ENCODE data around the gene AATK. TPM values are rescaled to one million over a fixed set of nuclear protein-coding genes. Genes with fewer than 3 reads are reported as not detected.

Gene AATK
- total and polyA plus RNA-seq, 9 of the 15 experiments (the other 6 are each of a cell fraction or from before 2014, with no cell fraction given) = 0.11 to 0.55 (median 0.38) TPM; not detected in 5

DNA sequence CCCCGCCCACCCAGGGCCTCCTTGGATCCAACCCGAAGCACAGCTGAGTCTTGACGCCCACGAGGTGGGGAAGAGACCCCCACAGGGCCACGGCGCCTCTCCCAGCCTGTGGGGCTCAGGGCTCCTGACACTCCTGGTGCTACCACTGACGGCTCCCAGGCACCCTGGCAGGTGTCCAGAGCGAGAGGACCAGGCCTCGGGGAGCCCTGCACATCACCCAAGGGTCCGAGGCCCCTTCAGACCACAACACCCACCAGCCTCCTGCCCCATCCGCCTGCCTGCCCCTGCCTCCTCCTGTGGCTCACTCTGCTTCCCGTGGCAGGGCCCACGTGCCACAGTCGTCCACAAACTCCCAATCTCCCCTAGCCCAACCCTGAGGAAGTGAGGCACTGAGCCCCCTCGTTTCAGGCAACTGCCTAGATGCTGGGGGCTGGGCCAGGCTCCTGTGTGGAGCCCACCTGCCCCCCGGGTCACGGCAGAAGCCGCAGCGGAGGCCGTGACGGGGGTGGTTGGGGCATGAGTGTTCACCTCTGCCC lies 28.3 kb upstream of the AATK start:
- in situ Hi-C loops (cut with MboI) (no loop called here), intact Hi-C loops (cut with micrococcal nuclease) (no loop called here)
- 89% methylated on average over 13 of the region's 21 CpGs for WGBS (ENCODE audit: insufficient coverage, low coverage, missing lambda C conversion rate)
- TF ChIP-seq RBFOX2 (IDR thresholded peaks at IDR 0.05; ENCODE audit: low read depth, low read length) (peak; percentile 6; the same call in 1 of the 2 replicates), L3MBTL2 (IDR thresholded peaks at IDR 0.05) (peak; percentile 58; the same call in 1 of the 2 replicates), ADNP (tag; IDR thresholded peaks at IDR 0.05) (no peak), HMGN3 (IDR thresholded peaks at IDR 0.05; ENCODE audit: borderline replicate concordance, extremely low read depth, insufficient read length, low read depth, low read length) (peak; percentile 6), NR2C2 (CRISPR knock-in tag; IDR thresholded peaks at IDR 0.05) (no peak), NR2C2 (tag; IDR thresholded peaks at IDR 0.05) (no peak), GTF2A2 (tag; IDR thresholded peaks at IDR 0.05) (no peak)
- TF ChIP-seq, protein P1, sequence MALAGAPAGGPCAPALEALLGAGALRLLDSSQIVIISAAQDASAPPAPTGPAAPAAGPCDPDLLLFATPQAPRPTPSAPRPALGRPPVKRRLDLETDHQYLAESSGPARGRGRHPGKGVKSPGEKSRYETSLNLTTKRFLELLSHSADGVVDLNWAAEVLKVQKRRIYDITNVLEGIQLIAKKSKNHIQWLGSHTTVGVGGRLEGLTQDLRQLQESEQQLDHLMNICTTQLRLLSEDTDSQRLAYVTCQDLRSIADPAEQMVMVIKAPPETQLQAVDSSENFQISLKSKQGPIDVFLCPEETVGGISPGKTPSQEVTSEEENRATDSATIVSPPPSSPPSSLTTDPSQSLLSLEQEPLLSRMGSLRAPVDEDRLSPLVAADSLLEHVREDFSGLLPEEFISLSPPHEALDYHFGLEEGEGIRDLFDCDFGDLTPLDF (CRISPR knock-in tag; IDR thresholded peaks at IDR 0.05) = no peak
- TF ChIP-seq, protein P2, sequence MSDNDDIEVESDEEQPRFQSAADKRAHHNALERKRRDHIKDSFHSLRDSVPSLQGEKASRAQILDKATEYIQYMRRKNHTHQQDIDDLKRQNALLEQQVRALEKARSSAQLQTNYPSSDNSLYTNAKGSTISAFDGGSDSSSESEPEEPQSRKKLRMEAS (CRISPR knock-in tag; IDR thresholded peaks at IDR 0.05) = peak; percentile 0; the same call in 1 of the 2 replicates
- TF ChIP-seq, protein P3, sequence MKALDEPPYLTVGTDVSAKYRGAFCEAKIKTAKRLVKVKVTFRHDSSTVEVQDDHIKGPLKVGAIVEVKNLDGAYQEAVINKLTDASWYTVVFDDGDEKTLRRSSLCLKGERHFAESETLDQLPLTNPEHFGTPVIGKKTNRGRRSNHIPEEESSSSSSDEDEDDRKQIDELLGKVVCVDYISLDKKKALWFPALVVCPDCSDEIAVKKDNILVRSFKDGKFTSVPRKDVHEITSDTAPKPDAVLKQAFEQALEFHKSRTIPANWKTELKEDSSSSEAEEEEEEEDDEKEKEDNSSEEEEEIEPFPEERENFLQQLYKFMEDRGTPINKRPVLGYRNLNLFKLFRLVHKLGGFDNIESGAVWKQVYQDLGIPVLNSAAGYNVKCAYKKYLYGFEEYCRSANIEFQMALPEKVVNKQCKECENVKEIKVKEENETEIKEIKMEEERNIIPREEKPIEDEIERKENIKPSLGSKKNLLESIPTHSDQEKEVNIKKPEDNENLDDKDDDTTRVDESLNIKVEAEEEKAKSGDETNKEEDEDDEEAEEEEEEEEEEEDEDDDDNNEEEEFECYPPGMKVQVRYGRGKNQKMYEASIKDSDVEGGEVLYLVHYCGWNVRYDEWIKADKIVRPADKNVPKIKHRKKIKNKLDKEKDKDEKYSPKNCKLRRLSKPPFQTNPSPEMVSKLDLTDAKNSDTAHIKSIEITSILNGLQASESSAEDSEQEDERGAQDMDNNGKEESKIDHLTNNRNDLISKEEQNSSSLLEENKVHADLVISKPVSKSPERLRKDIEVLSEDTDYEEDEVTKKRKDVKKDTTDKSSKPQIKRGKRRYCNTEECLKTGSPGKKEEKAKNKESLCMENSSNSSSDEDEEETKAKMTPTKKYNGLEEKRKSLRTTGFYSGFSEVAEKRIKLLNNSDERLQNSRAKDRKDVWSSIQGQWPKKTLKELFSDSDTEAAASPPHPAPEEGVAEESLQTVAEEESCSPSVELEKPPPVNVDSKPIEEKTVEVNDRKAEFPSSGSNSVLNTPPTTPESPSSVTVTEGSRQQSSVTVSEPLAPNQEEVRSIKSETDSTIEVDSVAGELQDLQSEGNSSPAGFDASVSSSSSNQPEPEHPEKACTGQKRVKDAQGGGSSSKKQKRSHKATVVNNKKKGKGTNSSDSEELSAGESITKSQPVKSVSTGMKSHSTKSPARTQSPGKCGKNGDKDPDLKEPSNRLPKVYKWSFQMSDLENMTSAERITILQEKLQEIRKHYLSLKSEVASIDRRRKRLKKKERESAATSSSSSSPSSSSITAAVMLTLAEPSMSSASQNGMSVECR (CRISPR knock-in tag; IDR thresholded peaks at IDR 0.05) = 0 out of 2 replicates have a peak, but pooled peaks have one; percentile 3
- CTCF ChIA-PET (ENCODE audit: low intra/inter-chr PET ratio) = no interaction called here
- Histone ChIP-seq H3K79me2 (ENCODE audit: control insufficient read depth, insufficient read depth, low read length) (no peaks in the 10 kb centered on the region), H3K27ac (ENCODE audit: extremely low read depth, low read depth, low read length) (no peak overlapping the region; the same call in 1 of the 3 replicates), H3K4me3 (no peak overlapping the region), H3K4me2 (ENCODE audit: insufficient read depth, low read length) (no peak overlapping the region), H3K36me3 (ENCODE audit: control insufficient read depth, insufficient read depth, low read length) (peaks cover 2% of the 10 kb centered on the region; the same call in 1 of the 3 replicates), H3K4me1 (replicated peaks in 1 of 2; ENCODE audit: control insufficient read depth in 2 of 2, insufficient read depth in 2 of 2, low read length in 2 of 2) (peaks cover 10 to 68% of the 10 kb centered on the region in 2 experiments), H3K9me3 (replicated peaks; ENCODE audit: control insufficient read depth, insufficient read depth, low read depth, low read length) (no peaks in the 10 kb centered on the region), H4K20me1 (replicated peaks; ENCODE audit: control insufficient read depth, insufficient read depth, low read length) (no peaks in the 10 kb centered on the region), H3K27me3 (ENCODE audit: control insufficient read depth in 2 of 2, insufficient read depth in 2 of 2, low read length in 2 of 2) (no peaks in the 10 kb centered on the region), H2AFZ (ENCODE audit: low read depth, low read length) (peak overlapping the region; percentile 63; the same call in 1 of the 2 replicates), H3K9ac (ENCODE audit: insufficient read depth in 1 of 2, low read depth in 2 of 2, low read length in 2 of 2) (peak overlapping the region in 1 of 2 experiments; percentile 80; a peak in 2 of 4 replicates), H3K9me1 (ENCODE audit: control insufficient read depth, insufficient read depth, low read length) (no peaks in the 10 kb centered on the region)
- POLR2A ChIA-PET = no interaction called here
- BruUV-seq (replicated peaks) = no TSS peak
- ATAC-seq = no peak
- no peak for FAIRE-seq
- no peak for DNase-seq (ENCODE audit: extremely low read depth in 1 of 4, low spot score in 3 of 4)
